ENCODE data around the gene RND3.

Gene RND3

GRCh38 chr2:150441226-150441625 is 46.2 kb downstream of the RND3 start:
- DNase-seq (ENCODE audit: low read depth): no peak

GRCh38 chr2:150438654-150439053 is 48.8 kb downstream of the RND3 start:
- DNase-seq (ENCODE audit: low read depth): no peak

- no peak for DNase-seq (ENCODE audit: low read depth)
These were observed 49.4 kb downstream of the RND3 start for GRCh38 chr2:150438041-150438440.

- DNase-seq (ENCODE audit: low read depth): no peak
These were observed 55.2 kb downstream of the RND3 start for GRCh38 chr2:150432312-150432625.

GRCh38 chr2:150431561-150432311 is 55.7 kb downstream of the RND3 start:
- DNase-seq (ENCODE audit: low read depth): no peak

- DNase-seq (ENCODE audit: low read depth): no peak
These were observed 58.0 kb downstream of the RND3 start for GRCh38 chr2:150429384-150429961.

GRCh38 chr2:150428641-150429040 is 58.8 kb downstream of the RND3 start:
- DNase-seq (ENCODE audit: low read depth): no peak

GRCh38 chr2:150427298-150427697 is 60.2 kb downstream of the RND3 start:
- no peak for DNase-seq (ENCODE audit: low read depth)

GRCh38 chr2:150426724-150427123 is 60.7 kb downstream of the RND3 start:
- no peak for DNase-seq (ENCODE audit: low read depth)

- no peak for DNase-seq (ENCODE audit: low read depth)
These were observed 61.2 kb downstream of the RND3 start for GRCh38 chr2:150426315-150426714.

GRCh38 chr2:150425121-150425955 is 62.1 kb downstream of the RND3 start:
- no peak for DNase-seq (ENCODE audit: low read depth)

GRCh38 chr2:150424406-150424805 is 63.1 kb downstream of the RND3 start:
- DNase-seq (ENCODE audit: low read depth): no peak

- DNase-seq (ENCODE audit: low read depth): no peak
These were observed 66.3 kb downstream of the RND3 start for GRCh38 chr2:150421126-150421651.

- no peak for DNase-seq (ENCODE audit: low read depth)
These were observed 68.6 kb downstream of the RND3 start for GRCh38 chr2:150418916-150419315.

Data from activated gamma-delta T cell treated with anti-CD3 and anti-CD28 coated beads, Interleukin-2, amount 50 U/mL, for 16 hours (primary cell).